ENCODE data around the gene RAB23. TPM values are rescaled to one million over a fixed set of nuclear protein-coding genes. Genes with fewer than 3 reads are reported as not detected.
A peak's percentile ranks its signal among the peaks of the same experiment; 100 is the strongest.

The RAB23 gene
- total RNA-seq, 1 donor = 82.2 TPM

DNA sequence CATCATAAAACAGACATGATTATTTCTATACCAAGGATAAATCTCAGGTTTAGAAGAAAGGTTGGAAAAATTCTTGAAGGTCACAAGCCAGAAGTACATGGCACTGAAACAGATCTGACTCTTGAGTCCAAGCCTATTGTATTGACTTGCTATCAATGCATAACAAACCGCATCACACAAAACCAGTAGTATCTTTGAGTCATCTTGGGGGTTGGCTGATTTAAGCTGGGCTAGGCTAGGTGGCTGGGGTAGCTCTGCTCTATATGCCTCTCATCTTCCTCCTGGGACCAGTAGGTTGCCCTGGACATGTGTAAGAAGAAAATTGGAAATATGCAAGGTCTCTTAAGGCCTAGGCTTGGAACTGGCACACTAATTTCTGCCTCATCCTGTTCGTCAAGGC lies 37.0 kb upstream of the RAB23 start:
- Histone ChIP-seq H3K79me2 (ENCODE audit: insufficient read depth, low read length) (no peaks in the 10 kb centered on the region), H3K9me3 (ENCODE audit: low read depth, low read length) (no peaks in the 10 kb centered on the region), H3K4me1 (ENCODE audit: insufficient read depth, low read length) (peaks cover 57% of the 10 kb centered on the region), H3K27ac (ENCODE audit: low read depth, low read length) (peak overlapping the region; percentile 97), H2AFZ (ENCODE audit: low read length) (no peak overlapping the region), H4K20me1 (ENCODE audit: insufficient read depth, low read length) (no peaks in the 10 kb centered on the region), H3K4me3 (ENCODE audit: insufficient read depth, low read length) (no peak overlapping the region), H3K27me3 (ENCODE audit: insufficient read depth, low read length) (no peaks in the 10 kb centered on the region), H3K4me2 (ENCODE audit: insufficient read depth, low read length) (peak overlapping the region; percentile 24), H3K36me3 (ENCODE audit: insufficient read depth, low read length) (no peaks in the 10 kb centered on the region)
- no peak for DNase-seq (ENCODE audit: insufficient read length, low spot score, missing footprints)
- TF ChIP-seq, protein P1, sequence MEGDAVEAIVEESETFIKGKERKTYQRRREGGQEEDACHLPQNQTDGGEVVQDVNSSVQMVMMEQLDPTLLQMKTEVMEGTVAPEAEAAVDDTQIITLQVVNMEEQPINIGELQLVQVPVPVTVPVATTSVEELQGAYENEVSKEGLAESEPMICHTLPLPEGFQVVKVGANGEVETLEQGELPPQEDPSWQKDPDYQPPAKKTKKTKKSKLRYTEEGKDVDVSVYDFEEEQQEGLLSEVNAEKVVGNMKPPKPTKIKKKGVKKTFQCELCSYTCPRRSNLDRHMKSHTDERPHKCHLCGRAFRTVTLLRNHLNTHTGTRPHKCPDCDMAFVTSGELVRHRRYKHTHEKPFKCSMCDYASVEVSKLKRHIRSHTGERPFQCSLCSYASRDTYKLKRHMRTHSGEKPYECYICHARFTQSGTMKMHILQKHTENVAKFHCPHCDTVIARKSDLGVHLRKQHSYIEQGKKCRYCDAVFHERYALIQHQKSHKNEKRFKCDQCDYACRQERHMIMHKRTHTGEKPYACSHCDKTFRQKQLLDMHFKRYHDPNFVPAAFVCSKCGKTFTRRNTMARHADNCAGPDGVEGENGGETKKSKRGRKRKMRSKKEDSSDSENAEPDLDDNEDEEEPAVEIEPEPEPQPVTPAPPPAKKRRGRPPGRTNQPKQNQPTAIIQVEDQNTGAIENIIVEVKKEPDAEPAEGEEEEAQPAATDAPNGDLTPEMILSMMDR (IDR thresholded peaks at IDR 0.05; ENCODE audit: extremely low read depth, low read depth, low read length) = no peak

DNA sequence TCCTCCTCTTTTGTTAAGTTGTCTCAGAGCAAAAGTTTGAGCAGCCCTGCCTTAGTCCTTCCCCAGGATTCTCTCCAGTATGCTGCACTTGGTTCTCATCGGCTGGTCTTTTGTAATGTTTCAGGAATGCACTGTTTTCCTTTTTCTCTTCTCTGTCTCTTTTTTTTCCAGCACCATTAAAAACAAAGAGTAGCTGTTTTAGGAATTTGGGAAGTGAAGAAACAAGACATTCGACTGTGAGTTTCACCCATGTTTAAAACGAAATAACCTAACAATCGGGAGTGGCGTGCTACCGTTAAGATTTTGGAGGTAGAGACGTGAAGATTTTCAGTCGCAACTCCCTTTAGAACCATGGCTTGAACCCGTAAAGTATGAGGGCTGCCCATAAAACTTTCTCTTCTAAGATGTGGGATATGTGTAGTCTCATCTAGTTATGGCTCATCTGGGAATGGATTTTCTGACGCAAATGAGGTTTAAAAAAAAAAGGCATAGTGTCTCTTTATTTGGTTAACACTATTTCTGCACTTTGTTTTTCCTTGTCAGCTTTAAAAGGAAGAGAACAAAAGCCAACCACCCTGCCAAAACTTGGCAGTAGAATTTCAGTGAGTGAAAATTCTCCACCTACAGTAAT lies 35.9 kb upstream of the RAB23 start:
- TF ChIP-seq, protein P1 (IDR thresholded peaks at IDR 0.05; ENCODE audit: extremely low read depth, low read depth, low read length) = no peak
- DNase-seq (ENCODE audit: insufficient read length, low spot score, missing footprints) = peak; percentile 76

DNA sequence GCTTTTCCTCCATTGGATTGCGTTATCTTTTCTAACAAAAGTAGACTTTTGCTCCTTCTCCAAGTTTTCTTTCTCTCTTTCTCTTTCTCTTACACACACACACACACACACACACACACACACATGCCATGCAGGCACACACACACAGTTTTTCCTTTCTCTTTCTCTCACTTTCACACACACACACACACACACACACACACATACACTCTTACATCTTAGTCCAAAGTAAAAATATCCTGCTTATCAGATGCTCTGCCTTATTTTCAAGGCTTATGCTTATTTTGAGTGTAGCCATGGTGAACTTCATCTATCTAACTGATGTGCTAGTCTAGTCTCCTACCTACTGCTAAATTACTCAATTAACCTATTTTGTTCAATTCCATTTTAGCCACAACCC lies 34.4 kb upstream of the RAB23 start:
- DNase-seq (ENCODE audit: insufficient read length, low spot score, missing footprints) = no peak
- Histone ChIP-seq H3K27ac (ENCODE audit: low read depth, low read length) (peak overlapping the region; percentile 97), H2AFZ (ENCODE audit: low read length) (no peak overlapping the region)

More for the DNA sequence above, 35.9 kb upstream of the RAB23 start:
- no peaks in the 10 kb centered on the region for H3K79me2 ChIP-seq (ENCODE audit: insufficient read depth, low read length)
- H2AFZ ChIP-seq (ENCODE audit: low read length) = peak overlapping the region; percentile 6
- no peaks in the 10 kb centered on the region for H3K36me3 ChIP-seq (ENCODE audit: insufficient read depth, low read length)
- H3K27ac ChIP-seq (ENCODE audit: low read depth, low read length) = peak overlapping the region; percentile 97
- no peaks in the 10 kb centered on the region for H3K9me3 ChIP-seq (ENCODE audit: low read depth, low read length)
- no peaks in the 10 kb centered on the region for H3K27me3 ChIP-seq (ENCODE audit: insufficient read depth, low read length)
- H3K4me1 ChIP-seq (ENCODE audit: insufficient read depth, low read length) = peaks cover 55% of the 10 kb centered on the region
- H3K4me2 ChIP-seq (ENCODE audit: insufficient read depth, low read length) = peak overlapping the region; percentile 75
- peak overlapping the region; percentile 64 for H3K4me3 ChIP-seq (ENCODE audit: insufficient read depth, low read length)
- H4K20me1 ChIP-seq (ENCODE audit: insufficient read depth, low read length) = no peaks in the 10 kb centered on the region

DNA sequence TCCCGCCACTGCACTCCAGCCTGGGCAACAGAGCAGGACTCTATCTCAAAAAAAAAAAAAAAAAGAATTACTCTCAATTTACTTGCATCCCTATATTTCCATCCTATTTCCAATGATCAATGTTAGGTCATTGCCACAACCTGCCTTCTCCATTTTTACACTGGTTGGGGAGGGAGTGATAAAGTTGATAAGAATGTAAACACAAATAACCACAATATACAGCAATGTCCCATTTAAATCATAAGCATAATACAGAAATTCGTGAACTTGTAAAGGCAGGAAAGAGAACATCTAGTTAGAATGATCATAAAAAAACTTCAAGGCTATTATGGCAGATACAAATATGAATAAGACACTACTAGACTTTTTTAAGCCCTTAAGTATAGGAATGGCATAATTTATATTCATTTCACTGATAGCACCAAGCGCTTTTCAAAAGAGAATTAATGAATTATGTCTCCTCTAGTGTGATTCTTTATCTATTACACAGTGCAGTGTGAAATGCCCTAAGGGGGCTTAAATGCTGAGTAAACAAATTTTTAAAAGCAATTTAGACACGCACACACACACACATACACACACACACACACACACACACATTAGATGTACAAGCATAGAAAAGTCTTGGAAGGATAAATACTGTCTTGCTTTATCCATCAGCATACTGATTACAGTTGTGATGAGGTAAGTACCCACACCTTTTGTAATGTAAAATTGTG lies 33.5 kb upstream of the RAB23 start:
- Histone ChIP-seq H2AFZ (ENCODE audit: low read length) (no peak overlapping the region), H3K27ac (ENCODE audit: low read depth, low read length) (peak overlapping the region; percentile 7), H3K4me3 (ENCODE audit: insufficient read depth, low read length) (no peak overlapping the region), H3K4me1 (ENCODE audit: insufficient read depth, low read length) (peaks cover 42% of the 10 kb centered on the region), H3K9me3 (ENCODE audit: low read depth, low read length) (no peaks in the 10 kb centered on the region), H4K20me1 (ENCODE audit: insufficient read depth, low read length) (no peaks in the 10 kb centered on the region), H3K36me3 (ENCODE audit: insufficient read depth, low read length) (no peaks in the 10 kb centered on the region), H3K27me3 (ENCODE audit: insufficient read depth, low read length) (no peaks in the 10 kb centered on the region), H3K79me2 (ENCODE audit: insufficient read depth, low read length) (no peaks in the 10 kb centered on the region), H3K4me2 (ENCODE audit: insufficient read depth, low read length) (no peak overlapping the region)
- DNase-seq (ENCODE audit: insufficient read length, low spot score, missing footprints) = no peak
- TF ChIP-seq, protein P1 (IDR thresholded peaks at IDR 0.05; ENCODE audit: extremely low read depth, low read depth, low read length) = no peak

More for the DNA sequence above, 34.4 kb upstream of the RAB23 start:
- Histone ChIP-seq H3K9me3 (ENCODE audit: low read depth, low read length) (no peaks in the 10 kb centered on the region), H3K36me3 (ENCODE audit: insufficient read depth, low read length) (no peaks in the 10 kb centered on the region), H3K79me2 (ENCODE audit: insufficient read depth, low read length) (no peaks in the 10 kb centered on the region), H3K4me2 (ENCODE audit: insufficient read depth, low read length) (no peak overlapping the region), H4K20me1 (ENCODE audit: insufficient read depth, low read length) (no peaks in the 10 kb centered on the region), H3K27me3 (ENCODE audit: insufficient read depth, low read length) (no peaks in the 10 kb centered on the region), H3K4me1 (ENCODE audit: insufficient read depth, low read length) (peaks cover 46% of the 10 kb centered on the region), H3K4me3 (ENCODE audit: insufficient read depth, low read length) (no peak overlapping the region)
- TF ChIP-seq, protein P1 (IDR thresholded peaks at IDR 0.05; ENCODE audit: extremely low read depth, low read depth, low read length) = no peak

All from osteoblast (primary cell).